Panc1 (cell line): ENCODE results near the gene SCGB3A1. TPM values are rescaled to one million over a fixed set of nuclear protein-coding genes. Genes with fewer than 3 reads are reported as not detected.
A peak's percentile ranks its signal among the peaks of the same experiment; 100 is the strongest.

ENCODE experiments used
- ATAC-seq: fragments of 200-7000 bp; cut with Tn5 transposase; 2 replicates; pipeline ENCODE4 v1.9.1; 2020; ENCODE audit warnings: mild to moderate bottlenecking, moderate library complexity
- BruUV-seq: library from RNA; stranded (reverse); fragments of 400-500 nt; replicated peaks from 2 replicates; lab custom pipeline; 2021; lab: Mats Ljungman, UMichigan
- CTCF ChIA-PET: fragments of 300-600 bp; sonication (Branson Sonifier 250); formaldehyde crosslinking; loops from one replicate; lab custom pipeline; 2022; ENCODE audit warnings: antibody characterized with exemption; lab: Charles Lee
- POLR2A ChIA-PET: fragments of 300-600 bp; sonication (Branson Sonifier 250); formaldehyde crosslinking; loops from one replicate; lab custom pipeline; 2022; ENCODE audit warnings: antibody characterized with exemption; lab: Charles Lee
- DNase-seq: peaks from one replicate; pipeline ENCODE4 v3.0.0-alpha.2; 2010; ENCODE audit warnings: low read depth, low spot score
- H3K27ac ChIP-seq: 2 replicates; pipeline ENCODE4 v1.5.1; 2011; ENCODE audit warnings: mild to moderate bottlenecking, low read length, inconsistent platforms
- H3K27me3 ChIP-seq: fragments of 200-500 bp; sonication (Bioruptor generic); 2 replicates; pipeline ENCODE4 v1.6.0; 2014; ENCODE audit warnings: low read length, inconsistent platforms; ENCODE audit not compliant: control insufficient read depth, insufficient read depth
- H3K36me3 ChIP-seq: fragments of 200-500 bp; sonication (Bioruptor generic); 2 replicates; pipeline ENCODE4 v1.5.1; 2014; ENCODE audit warnings: inconsistent platforms, mild to moderate bottlenecking, low read length, moderate library complexity; ENCODE audit not compliant: control insufficient read depth, insufficient read depth
- H3K4me1 ChIP-seq: 2 replicates; pipeline ENCODE4 v1.5.1; 2011; ENCODE audit warnings: inconsistent platforms, mild to moderate bottlenecking, low read length, moderate library complexity; ENCODE audit not compliant: control insufficient read depth, insufficient read depth
- H3K4me3 ChIP-seq, 2 experiments: 2 replicates each; pipeline ENCODE4 v1.5.1; 2011 to 2012; ENCODE audit warnings: low read depth in 2 of 2, low read length in 2 of 2, mild to moderate bottlenecking in 2 of 2, inconsistent platforms in 1 of 2, moderate library complexity in 1 of 2
- H3K9me3 ChIP-seq: fragments of 200-500 bp; sonication (Bioruptor generic); 2 replicates; pipeline ENCODE4 v1.5.1; 2014; ENCODE audit warnings: low read depth, mild to moderate bottlenecking, inconsistent platforms, low read length, moderate library complexity; ENCODE audit not compliant: control insufficient read depth, insufficient read depth
- CTCF ChIP-seq: fragments of 450-650 bp; IDR thresholded peaks from 2 replicates; pipeline ENCODE4 v1.5.1; 2017; ENCODE audit warnings: mild to moderate bottlenecking
- POLR2AphosphoS5 ChIP-seq: IDR thresholded peaks from 2 replicates; pipeline ENCODE4 v1.6.1; 2012; ENCODE audit warnings: mild to moderate bottlenecking, low read depth, low read length, moderate library complexity
- REST ChIP-seq, 2 experiments: IDR thresholded peaks; 2 replicates each; pipeline ENCODE4 v1.6.1; 2011 to 2012; ENCODE audit warnings: low read depth in 2 of 2, control low read depth in 1 of 2, low read length in 1 of 2, mild to moderate bottlenecking in 1 of 2, moderate library complexity in 1 of 2; ENCODE audit not compliant: insufficient read depth in 1 of 2
- SIN3A ChIP-seq: IDR thresholded peaks from 2 replicates; pipeline ENCODE4 v1.6.1; 2012; ENCODE audit warnings: low read depth, mild to moderate bottlenecking, low read length, moderate library complexity, borderline replicate concordance; ENCODE audit not compliant: insufficient read depth
- TCF7L2 ChIP-seq: IDR thresholded peaks from 2 replicates; pipeline ENCODE4 v1.6.1; 2011; ENCODE audit warnings: mild to moderate bottlenecking, low read depth, low read length, inconsistent platforms
- in situ Hi-C: cut with HindIII; loops from 2 replicates; pipeline ENCODE4 v1.10.0; 2016; ENCODE audit warnings: low sequenced_read_pairs, low pct_unique_long_range_greater_than_20kb
- intact Hi-C: fragments of 100-400 bp; cut with micrococcal nuclease; formaldehyde crosslinking; loops from one replicate; pipeline ENCODE4 v1.10.0; 2022; ENCODE audit not compliant: unreplicated experiment
- total RNA-seq: library from RNA; stranded (reverse); gene quantifications from one replicate; pipeline ENCODE4 v1.2.1, GENCODE V29; 2021; ENCODE audit not compliant: unreplicated experiment

The SCGB3A1 gene
- total RNA-seq, 1 experiment from 2014 or later: not detected

DNA sequence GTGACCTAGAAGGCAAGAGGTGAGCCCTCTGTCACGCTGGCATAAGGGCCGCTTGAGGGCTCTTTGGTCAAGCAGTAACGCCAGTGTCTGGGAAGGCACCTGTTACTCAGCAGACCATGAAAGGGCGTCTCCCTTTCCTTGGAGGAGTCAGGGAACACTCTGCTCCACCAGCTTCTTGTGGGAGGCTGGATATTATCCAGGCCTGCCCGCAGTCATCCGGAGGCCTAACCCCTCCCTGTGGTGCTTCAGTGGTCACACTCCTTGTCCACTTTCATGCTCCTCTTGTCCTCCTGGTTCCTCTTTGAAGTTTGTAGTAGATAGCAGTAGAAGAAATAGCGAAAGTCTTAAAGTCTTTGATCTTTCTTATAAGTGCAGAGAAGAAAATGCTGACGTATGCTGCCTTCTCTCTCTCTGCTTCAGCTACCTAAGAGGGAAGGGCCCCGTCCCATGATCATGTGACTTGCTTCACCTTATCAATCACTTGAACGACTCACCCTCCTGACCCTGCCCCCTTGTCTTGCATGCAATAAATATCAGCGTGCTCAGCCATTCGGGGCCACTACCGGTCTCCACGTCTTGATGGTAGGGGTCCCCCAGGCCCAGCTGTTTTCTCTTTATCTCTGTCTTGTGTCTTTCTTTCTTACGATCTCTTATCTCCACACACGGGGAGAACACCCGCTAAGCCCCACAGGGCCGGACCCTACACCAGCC lies 16.7 kb upstream of the SCGB3A1 start:
- ATAC-seq (no peak), DNase-seq (no peak)
- H3K9me3 ChIP-seq: no peaks in the 10 kb centered on the region
- TF ChIP-seq SIN3A (no peak), REST (IDR thresholded peaks at IDR 0.05; ENCODE audit: insufficient read depth in 1 of 2, low read depth in 2 of 2, low read length in 1 of 2) (no peak), TCF7L2 (no peak), POLR2AphosphoS5 (no peak), CTCF (no peak)
- H3K36me3 ChIP-seq: no peaks in the 10 kb centered on the region
- intact Hi-C loops: no loop called here
- ChIA-PET POLR2A (interaction anchor here (0.7 kb wide), 1 partner anchor 187 kb away, joined by 4 read pairs; no protein-coding TSS in a partner anchor), CTCF (no interaction called here)
- H3K4me1 ChIP-seq: no peaks in the 10 kb centered on the region
- no peak overlapping the region for H3K4me3 ChIP-seq
- no peaks in the 10 kb centered on the region for H3K27me3 ChIP-seq
- BruUV-seq: no TSS peak
- in situ Hi-C loops: no loop called here
- H3K27ac ChIP-seq: no peak overlapping the region

GRCh38 chr5:180606215-180606785 lies 15.0 kb upstream of the SCGB3A1 start:
- H3K4me1 ChIP-seq: no peaks in the 10 kb centered on the region
- CTCF ChIA-PET: interaction anchor here (0.8 to 1.1 kb wide), 3 partner anchors 11 to 313 kb away, joined by 3 to 10 read pairs (median 5); no protein-coding TSS in a partner anchor
- in situ Hi-C loops: no loop called here
- no peaks in the 10 kb centered on the region for H3K27me3 ChIP-seq
- no peak for ATAC-seq
- H3K27ac ChIP-seq: no peak overlapping the region
- no TSS peak for BruUV-seq
- no peak overlapping the region for H3K4me3 ChIP-seq
- TF ChIP-seq POLR2AphosphoS5: no peak
- peak; percentile 45 for TF ChIP-seq CTCF
- intact Hi-C loops: no loop called here
- DNase-seq: no peak
- POLR2A ChIA-PET: interaction anchor here (0.7 kb wide), 2 partner anchors 94 to 468 kb away, joined by 4 to 8 read pairs; no protein-coding TSS in a partner anchor
- no peaks in the 10 kb centered on the region for H3K36me3 ChIP-seq
- H3K9me3 ChIP-seq: no peaks in the 10 kb centered on the region
